ENCODE measurements around the gene TRIP13. TPM values are rescaled to one million over a fixed set of nuclear protein-coding genes. Genes with fewer than 3 reads are reported as not detected.
A peak's percentile ranks its signal among the peaks of the same experiment; 100 is the strongest.

Gene TRIP13
- polyA plus RNA-seq, 3 donors, result 0.24 to 1.2 TPM; not detected in 1

GRCh38 chr5:872301-872700 is 20.4 kb upstream of the TRIP13 start:
- Histone ChIP-seq H3K27me3 (ENCODE audit: control insufficient read depth in 2 of 2, insufficient read depth in 2 of 2, low read length in 2 of 2) (no peaks in the 10 kb centered on the region), H3K9me3 (replicated peaks in 1 of 2; ENCODE audit: control insufficient read depth in 1 of 2, insufficient read depth in 1 of 2, low read length in 2 of 2) (no peaks in the 10 kb centered on the region), H3K79me2 (ENCODE audit: insufficient read depth, low read length) (no peaks in the 10 kb centered on the region), H4K20me1 (ENCODE audit: insufficient read depth, low read length) (peaks cover 18% of the 10 kb centered on the region), H3K4me2 (replicated peaks; ENCODE audit: extremely low read depth, low read length, poor library complexity, severe bottlenecking) (no peak overlapping the region), H3K27ac (ENCODE audit: low read depth in 1 of 2, low read length in 2 of 2) (no peak overlapping the region), H3K4me3 (replicated peaks in 1 of 3; ENCODE audit: low read depth in 2 of 3, low read length in 3 of 3) (no peak overlapping the region), H3K4me1 (ENCODE audit: control insufficient read depth in 1 of 2, insufficient read depth in 2 of 2, low read length in 2 of 2) (no peaks in the 10 kb centered on the region), H3K36me3 (replicated peaks in 1 of 2; ENCODE audit: control insufficient read depth in 1 of 2, insufficient read depth in 2 of 2, low read length in 2 of 2) (peaks cover 97 to 100% of the 10 kb centered on the region in 2 donors), H3K9ac (ENCODE audit: insufficient read depth, low read length, poor library complexity, severe bottlenecking) (no peak overlapping the region), H2AFZ (ENCODE audit: insufficient read depth, low read depth, low read length, poor library complexity, severe bottlenecking) (no peak overlapping the region)
- H3K9me3 Mint-ChIP-seq, result peaks cover 0 to 3% (median 0%) of the 10 kb centered on the region in 7 donors
- WGBS (ENCODE audit: insufficient coverage), result 88% methylated on average over 6 of the region's 10 CpGs
- intact Hi-C loops (cut with micrococcal nuclease), result loop anchor here in 1 of 2 donors (5.0 kb wide), 1 partner anchor 35 kb away; no protein-coding TSS in a partner anchor
- H3K27ac Mint-ChIP-seq, result no peak overlapping the region
- no peak overlapping the region for H3K4me3 Mint-ChIP-seq
- no peaks in the 10 kb centered on the region for H3K27me3 Mint-ChIP-seq (ENCODE audit: low read depth in 3 of 3)
- no peak for TF ChIP-seq CTCF (IDR thresholded peaks at IDR 0.05)
- no peaks in the 10 kb centered on the region for H3K4me1 Mint-ChIP-seq
- peaks cover 95 to 100% of the 10 kb centered on the region in 2 donors for H3K36me3 Mint-ChIP-seq
- no peak for DNase-seq

DNA sequence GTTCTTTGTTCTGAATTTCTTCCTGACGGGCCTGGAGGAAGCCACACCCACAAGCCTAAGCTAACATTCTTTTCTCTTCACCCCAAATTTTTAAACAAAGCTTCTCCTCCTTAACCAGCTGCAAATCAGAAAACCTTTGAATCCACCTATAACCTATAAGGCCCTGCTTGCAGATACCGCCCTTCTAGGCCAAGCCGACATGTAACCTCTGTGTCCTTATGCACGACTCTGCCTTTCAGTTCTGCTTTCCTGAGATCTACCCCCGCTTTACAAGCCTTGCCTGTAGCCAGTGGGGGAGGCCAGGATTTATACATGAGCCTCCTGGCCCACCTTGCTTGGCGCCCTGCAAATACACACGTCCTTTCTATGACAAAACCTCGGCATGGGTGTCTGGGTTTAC is 19.4 kb upstream of the TRIP13 start:
- Histone ChIP-seq H3K27me3 (ENCODE audit: control insufficient read depth in 2 of 2, insufficient read depth in 2 of 2, low read length in 2 of 2) (no peaks in the 10 kb centered on the region), H3K27ac (ENCODE audit: low read depth in 1 of 2, low read length in 2 of 2) (no peak overlapping the region), H3K4me3 (replicated peaks in 1 of 3; ENCODE audit: low read depth in 2 of 3, low read length in 3 of 3) (no peak overlapping the region), H3K4me1 (ENCODE audit: control insufficient read depth in 1 of 2, insufficient read depth in 2 of 2, low read length in 2 of 2) (no peaks in the 10 kb centered on the region), H3K36me3 (replicated peaks in 1 of 2; ENCODE audit: control insufficient read depth in 1 of 2, insufficient read depth in 2 of 2, low read length in 2 of 2) (peaks cover 97 to 100% of the 10 kb centered on the region in 2 donors), H4K20me1 (ENCODE audit: insufficient read depth, low read length) (peaks cover 18% of the 10 kb centered on the region), H3K4me2 (replicated peaks; ENCODE audit: extremely low read depth, low read length, poor library complexity, severe bottlenecking) (no peak overlapping the region), H3K9me3 (replicated peaks in 1 of 2; ENCODE audit: control insufficient read depth in 1 of 2, insufficient read depth in 1 of 2, low read length in 2 of 2) (no peaks in the 10 kb centered on the region), H3K9ac (ENCODE audit: insufficient read depth, low read length, poor library complexity, severe bottlenecking) (no peak overlapping the region), H3K79me2 (ENCODE audit: insufficient read depth, low read length) (no peaks in the 10 kb centered on the region), H2AFZ (ENCODE audit: insufficient read depth, low read depth, low read length, poor library complexity, severe bottlenecking) (no peak overlapping the region)
- WGBS (ENCODE audit: insufficient coverage), result 75% methylated on average over 8 of the region's 8 CpGs
- no peaks in the 10 kb centered on the region for H3K4me1 Mint-ChIP-seq
- peak overlapping the region in 2 of 7 donors; percentile 15 to 27 for H3K27ac Mint-ChIP-seq
- no peaks in the 10 kb centered on the region for H3K9me3 Mint-ChIP-seq
- peaks cover 95 to 100% of the 10 kb centered on the region in 2 donors for H3K36me3 Mint-ChIP-seq
- H3K27me3 Mint-ChIP-seq (ENCODE audit: low read depth in 3 of 3), result no peaks in the 10 kb centered on the region
- no peak overlapping the region for H3K4me3 Mint-ChIP-seq
- intact Hi-C loops (cut with micrococcal nuclease), result loop anchor here in 1 of 2 donors (5.0 kb wide), 1 partner anchor 34 kb away; no protein-coding TSS in a partner anchor
- DNase-seq, result no peak
- no peak for TF ChIP-seq CTCF (IDR thresholded peaks at IDR 0.05)
